A549 (cell line): ENCODE measurements around the gene FAM217B.

Experiments used
- BHLHE40 ChIP-seq: IDR thresholded peaks from 2 replicates; pipeline ENCODE4 v1.6.1; 2012; ENCODE audit warnings: low read depth, low read length, inconsistent platforms
- CEBPB ChIP-seq, 2 experiments: fragments of >200 bp in 1 of 2; sonication (Bioruptor Twin) in 1 of 2; formaldehyde crosslinking in 1 of 2; IDR thresholded peaks; 2 replicates each; pipeline ENCODE4 v1.6.1; 2012 to 2016
- HOXA7 ChIP-seq: fragments of 250-450 bp; sonication (Bioruptor Pico); IDR thresholded peaks from 2 replicates; pipeline ENCODE4 v1.5.0; 2020; ENCODE audit warnings: mild to moderate bottlenecking, moderate library complexity
- POLR2A ChIP-seq: IDR thresholded peaks from 2 replicates; pipeline ENCODE4 v1.6.1; 2012; ENCODE audit warnings: mild to moderate bottlenecking, low read length
- TF ChIP-seq, protein P1 (sequence below): fragments of >200 bp; sonication (Bioruptor Twin); formaldehyde crosslinking; IDR thresholded peaks from 3 replicates; pipeline ENCODE4 v1.5.1; 2016
- TF ChIP-seq, protein P2 (sequence below): fragments of 200-600 bp; sonication (generic); IDR thresholded peaks from 2 replicates; pipeline ENCODE4 v1.6.1; 2016; ENCODE audit warnings: antibody characterized with exemption, mild to moderate bottlenecking, moderate library complexity
- TF ChIP-seq, protein P3 (sequence below): IDR thresholded peaks from 2 replicates; pipeline ENCODE4 v1.6.1; 2012

DNA sequence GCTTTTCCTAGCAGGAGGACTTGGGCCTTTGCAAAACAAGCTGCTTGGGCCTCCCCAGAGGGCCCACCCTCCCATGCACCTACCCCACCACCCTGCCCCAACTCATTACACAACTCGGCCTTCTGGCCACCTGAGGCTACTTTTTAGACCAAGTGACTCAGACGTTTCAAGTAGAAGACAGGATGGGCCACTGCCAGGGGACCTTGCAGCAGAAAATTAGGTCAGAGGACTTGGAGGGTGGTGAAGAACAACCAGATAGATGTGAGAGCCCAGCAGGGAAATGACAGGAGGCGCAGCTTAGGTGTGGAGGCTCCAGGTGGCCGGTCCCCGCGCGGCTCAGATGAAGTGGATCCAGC lies 1.5 kb upstream of the FAM217B start:
- TF ChIP-seq, protein P1, sequence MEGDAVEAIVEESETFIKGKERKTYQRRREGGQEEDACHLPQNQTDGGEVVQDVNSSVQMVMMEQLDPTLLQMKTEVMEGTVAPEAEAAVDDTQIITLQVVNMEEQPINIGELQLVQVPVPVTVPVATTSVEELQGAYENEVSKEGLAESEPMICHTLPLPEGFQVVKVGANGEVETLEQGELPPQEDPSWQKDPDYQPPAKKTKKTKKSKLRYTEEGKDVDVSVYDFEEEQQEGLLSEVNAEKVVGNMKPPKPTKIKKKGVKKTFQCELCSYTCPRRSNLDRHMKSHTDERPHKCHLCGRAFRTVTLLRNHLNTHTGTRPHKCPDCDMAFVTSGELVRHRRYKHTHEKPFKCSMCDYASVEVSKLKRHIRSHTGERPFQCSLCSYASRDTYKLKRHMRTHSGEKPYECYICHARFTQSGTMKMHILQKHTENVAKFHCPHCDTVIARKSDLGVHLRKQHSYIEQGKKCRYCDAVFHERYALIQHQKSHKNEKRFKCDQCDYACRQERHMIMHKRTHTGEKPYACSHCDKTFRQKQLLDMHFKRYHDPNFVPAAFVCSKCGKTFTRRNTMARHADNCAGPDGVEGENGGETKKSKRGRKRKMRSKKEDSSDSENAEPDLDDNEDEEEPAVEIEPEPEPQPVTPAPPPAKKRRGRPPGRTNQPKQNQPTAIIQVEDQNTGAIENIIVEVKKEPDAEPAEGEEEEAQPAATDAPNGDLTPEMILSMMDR = no peak
- no peak for TF ChIP-seq HOXA7 (CRISPR knock-in tag)
- TF ChIP-seq CEBPB (IDR thresholded peaks at IDR 0.05) = no peak
- TF ChIP-seq, protein P2, sequence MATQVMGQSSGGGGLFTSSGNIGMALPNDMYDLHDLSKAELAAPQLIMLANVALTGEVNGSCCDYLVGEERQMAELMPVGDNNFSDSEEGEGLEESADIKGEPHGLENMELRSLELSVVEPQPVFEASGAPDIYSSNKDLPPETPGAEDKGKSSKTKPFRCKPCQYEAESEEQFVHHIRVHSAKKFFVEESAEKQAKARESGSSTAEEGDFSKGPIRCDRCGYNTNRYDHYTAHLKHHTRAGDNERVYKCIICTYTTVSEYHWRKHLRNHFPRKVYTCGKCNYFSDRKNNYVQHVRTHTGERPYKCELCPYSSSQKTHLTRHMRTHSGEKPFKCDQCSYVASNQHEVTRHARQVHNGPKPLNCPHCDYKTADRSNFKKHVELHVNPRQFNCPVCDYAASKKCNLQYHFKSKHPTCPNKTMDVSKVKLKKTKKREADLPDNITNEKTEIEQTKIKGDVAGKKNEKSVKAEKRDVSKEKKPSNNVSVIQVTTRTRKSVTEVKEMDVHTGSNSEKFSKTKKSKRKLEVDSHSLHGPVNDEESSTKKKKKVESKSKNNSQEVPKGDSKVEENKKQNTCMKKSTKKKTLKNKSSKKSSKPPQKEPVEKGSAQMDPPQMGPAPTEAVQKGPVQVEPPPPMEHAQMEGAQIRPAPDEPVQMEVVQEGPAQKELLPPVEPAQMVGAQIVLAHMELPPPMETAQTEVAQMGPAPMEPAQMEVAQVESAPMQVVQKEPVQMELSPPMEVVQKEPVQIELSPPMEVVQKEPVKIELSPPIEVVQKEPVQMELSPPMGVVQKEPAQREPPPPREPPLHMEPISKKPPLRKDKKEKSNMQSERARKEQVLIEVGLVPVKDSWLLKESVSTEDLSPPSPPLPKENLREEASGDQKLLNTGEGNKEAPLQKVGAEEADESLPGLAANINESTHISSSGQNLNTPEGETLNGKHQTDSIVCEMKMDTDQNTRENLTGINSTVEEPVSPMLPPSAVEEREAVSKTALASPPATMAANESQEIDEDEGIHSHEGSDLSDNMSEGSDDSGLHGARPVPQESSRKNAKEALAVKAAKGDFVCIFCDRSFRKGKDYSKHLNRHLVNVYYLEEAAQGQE = no peak
- no peak for TF ChIP-seq POLR2A
- TF ChIP-seq, protein P3, sequence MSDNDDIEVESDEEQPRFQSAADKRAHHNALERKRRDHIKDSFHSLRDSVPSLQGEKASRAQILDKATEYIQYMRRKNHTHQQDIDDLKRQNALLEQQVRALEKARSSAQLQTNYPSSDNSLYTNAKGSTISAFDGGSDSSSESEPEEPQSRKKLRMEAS = no peak
- TF ChIP-seq BHLHE40 = no peak
